Measurements from ENCODE around the gene STK38.
"Not testable (repeated sequence)": the region's sequence is repeated elsewhere in the genome, so short reads cannot be mapped to it uniquely, and the experiment has no call there.

Gene STK38

GRCh38 chr6:36492092-36492491 is 55.2 kb downstream of the STK38 start:
- TF ChIP-seq FOXP2 (optimal IDR thresholded peaks at IDR 0.05; ENCODE audit: control extremely low read depth, extremely low read length, insufficient read depth) (no peak), EZH2 (IDR thresholded peaks at IDR 0.05) (no peak), POLR2AphosphoS5 (IDR thresholded peaks at IDR 0.05; ENCODE audit: borderline replicate concordance, low read depth, low read length) (no peak)
- H3K27ac ChIP-seq: no peak overlapping the region
- no peaks in the 10 kb centered on the region for H3K9me3 ChIP-seq (ENCODE audit: low read depth, low read length)
- H3K36me3 ChIP-seq (ENCODE audit: insufficient read depth, low read length): peaks cover 41% of the 10 kb centered on the region
- no peak overlapping the region for H3K9ac ChIP-seq (ENCODE audit: insufficient read length)
- no peak overlapping the region for H3K4me3 ChIP-seq
- no peak for DNase-seq (ENCODE audit: low read depth, low spot score)

GRCh38 chr6:36491378-36491965 is 55.8 kb downstream of the STK38 start:
- no peak overlapping the region for H3K9ac ChIP-seq (ENCODE audit: insufficient read length)
- peaks cover 41% of the 10 kb centered on the region for H3K36me3 ChIP-seq (ENCODE audit: insufficient read depth, low read length)
- no peak overlapping the region for H3K27ac ChIP-seq
- no peak for TF ChIP-seq FOXP2 (optimal IDR thresholded peaks at IDR 0.05; ENCODE audit: control extremely low read depth, extremely low read length, insufficient read depth)
- no peak for TF ChIP-seq EZH2 (IDR thresholded peaks at IDR 0.05)
- no peak for TF ChIP-seq POLR2AphosphoS5 (IDR thresholded peaks at IDR 0.05; ENCODE audit: borderline replicate concordance, low read depth, low read length)
- no peak overlapping the region for H3K4me3 ChIP-seq
- DNase-seq (ENCODE audit: low read depth, low spot score): no peak
- no peaks in the 10 kb centered on the region for H3K9me3 ChIP-seq (ENCODE audit: low read depth, low read length)

- Histone ChIP-seq H3K4me3 (no peak overlapping the region), H3K9ac (ENCODE audit: insufficient read length) (no peak overlapping the region), H3K27ac (no peak overlapping the region), H3K36me3 (ENCODE audit: insufficient read depth, low read length) (peaks cover 42% of the 10 kb centered on the region), H3K9me3 (ENCODE audit: low read depth, low read length) (no peaks in the 10 kb centered on the region)
- TF ChIP-seq FOXP2 (optimal IDR thresholded peaks at IDR 0.05; ENCODE audit: control extremely low read depth, extremely low read length, insufficient read depth): no peak
- no peak for TF ChIP-seq EZH2 (IDR thresholded peaks at IDR 0.05)
- TF ChIP-seq POLR2AphosphoS5 (IDR thresholded peaks at IDR 0.05; ENCODE audit: borderline replicate concordance, low read depth, low read length): no peak
- DNase-seq (ENCODE audit: low read depth, low spot score): no peak
These were observed 57.9 kb downstream of the STK38 start for GRCh38 chr6:36489426-36489825.

GRCh38 chr6:36488221-36488620 is 59.1 kb downstream of the STK38 start:
- no peak overlapping the region for H3K9ac ChIP-seq (ENCODE audit: insufficient read length)
- no peaks in the 10 kb centered on the region for H3K9me3 ChIP-seq (ENCODE audit: low read depth, low read length)
- no peak overlapping the region for H3K27ac ChIP-seq
- peaks cover 45% of the 10 kb centered on the region for H3K36me3 ChIP-seq (ENCODE audit: insufficient read depth, low read length)
- no peak for TF ChIP-seq EZH2 (IDR thresholded peaks at IDR 0.05)
- TF ChIP-seq FOXP2 (optimal IDR thresholded peaks at IDR 0.05; ENCODE audit: control extremely low read depth, extremely low read length, insufficient read depth): no peak
- TF ChIP-seq POLR2AphosphoS5 (IDR thresholded peaks at IDR 0.05; ENCODE audit: borderline replicate concordance, low read depth, low read length): no peak
- H3K4me3 ChIP-seq: no peak overlapping the region
- no peak for DNase-seq (ENCODE audit: low read depth, low spot score)

- TF ChIP-seq EZH2 (IDR thresholded peaks at IDR 0.05): no peak
- TF ChIP-seq FOXP2 (optimal IDR thresholded peaks at IDR 0.05; ENCODE audit: control extremely low read depth, extremely low read length, insufficient read depth): no peak
- TF ChIP-seq POLR2AphosphoS5 (IDR thresholded peaks at IDR 0.05; ENCODE audit: borderline replicate concordance, low read depth, low read length): no peak
- H3K9me3 ChIP-seq (ENCODE audit: low read depth, low read length): no peaks in the 10 kb centered on the region
- no peak overlapping the region for H3K27ac ChIP-seq
- DNase-seq (ENCODE audit: low read depth, low spot score): no peak
- peaks cover 45% of the 10 kb centered on the region for H3K36me3 ChIP-seq (ENCODE audit: insufficient read depth, low read length)
- H3K4me3 ChIP-seq: no peak overlapping the region
- no peak overlapping the region for H3K9ac ChIP-seq (ENCODE audit: insufficient read length)
These were observed 59.6 kb downstream of the STK38 start for GRCh38 chr6:36487698-36488097.

- TF ChIP-seq FOXP2 (optimal IDR thresholded peaks at IDR 0.05; ENCODE audit: control extremely low read depth, extremely low read length, insufficient read depth) (no peak), POLR2AphosphoS5 (IDR thresholded peaks at IDR 0.05; ENCODE audit: borderline replicate concordance, low read depth, low read length) (no peak), EZH2 (IDR thresholded peaks at IDR 0.05) (no peak)
- Histone ChIP-seq H3K27ac (no peak overlapping the region), H3K36me3 (ENCODE audit: insufficient read depth, low read length) (peaks cover 70% of the 10 kb centered on the region), H3K9me3 (ENCODE audit: low read depth, low read length) (no peaks in the 10 kb centered on the region), H3K4me3 (no peak overlapping the region), H3K9ac (ENCODE audit: insufficient read length) (no peak overlapping the region)
- no peak for DNase-seq (ENCODE audit: low read depth, low spot score)
These were observed 62.5 kb downstream of the STK38 start for GRCh38 chr6:36484736-36485135.

GRCh38 chr6:36483326-36483725 is 64.0 kb downstream of the STK38 start:
- not testable (repeated sequence) for H3K9me3 ChIP-seq (ENCODE audit: low read depth, low read length); DNase-seq (ENCODE audit: low read depth, low spot score); H3K4me3 ChIP-seq; H3K9ac ChIP-seq (ENCODE audit: insufficient read length); H3K27ac ChIP-seq
- H3K36me3 ChIP-seq (ENCODE audit: insufficient read depth, low read length): peaks cover 77% of the 10 kb centered on the region

GRCh38 chr6:36479256-36479655 is 68.0 kb downstream of the STK38 start:
- peaks cover 61% of the 10 kb centered on the region for H3K36me3 ChIP-seq (ENCODE audit: insufficient read depth, low read length)
- no peaks in the 10 kb centered on the region for H3K9me3 ChIP-seq (ENCODE audit: low read depth, low read length)
- TF ChIP-seq POLR2AphosphoS5 (IDR thresholded peaks at IDR 0.05; ENCODE audit: borderline replicate concordance, low read depth, low read length) (no peak), FOXP2 (optimal IDR thresholded peaks at IDR 0.05; ENCODE audit: control extremely low read depth, extremely low read length, insufficient read depth) (no peak)
- H3K27ac ChIP-seq: no peak overlapping the region
- H3K4me3 ChIP-seq: no peak overlapping the region
- no peak for DNase-seq (ENCODE audit: low read depth, low spot score)
- no peak overlapping the region for H3K9ac ChIP-seq (ENCODE audit: insufficient read length)

- Histone ChIP-seq H3K9me3 (ENCODE audit: low read depth, low read length) (no peaks in the 10 kb centered on the region), H3K9ac (ENCODE audit: insufficient read length) (no peak overlapping the region), H3K27ac (no peak overlapping the region), H3K4me3 (no peak overlapping the region), H3K36me3 (ENCODE audit: insufficient read depth, low read length) (peaks cover 62% of the 10 kb centered on the region)
- TF ChIP-seq EZH2 (IDR thresholded peaks at IDR 0.05) (no peak), POLR2AphosphoS5 (IDR thresholded peaks at IDR 0.05; ENCODE audit: borderline replicate concordance, low read depth, low read length) (no peak), FOXP2 (optimal IDR thresholded peaks at IDR 0.05; ENCODE audit: control extremely low read depth, extremely low read length, insufficient read depth) (no peak)
- no peak for DNase-seq (ENCODE audit: low read depth, low spot score)
These were observed 69.2 kb downstream of the STK38 start for GRCh38 chr6:36478051-36478526.
